ENCODE data around the gene ZNF653.

DNA sequence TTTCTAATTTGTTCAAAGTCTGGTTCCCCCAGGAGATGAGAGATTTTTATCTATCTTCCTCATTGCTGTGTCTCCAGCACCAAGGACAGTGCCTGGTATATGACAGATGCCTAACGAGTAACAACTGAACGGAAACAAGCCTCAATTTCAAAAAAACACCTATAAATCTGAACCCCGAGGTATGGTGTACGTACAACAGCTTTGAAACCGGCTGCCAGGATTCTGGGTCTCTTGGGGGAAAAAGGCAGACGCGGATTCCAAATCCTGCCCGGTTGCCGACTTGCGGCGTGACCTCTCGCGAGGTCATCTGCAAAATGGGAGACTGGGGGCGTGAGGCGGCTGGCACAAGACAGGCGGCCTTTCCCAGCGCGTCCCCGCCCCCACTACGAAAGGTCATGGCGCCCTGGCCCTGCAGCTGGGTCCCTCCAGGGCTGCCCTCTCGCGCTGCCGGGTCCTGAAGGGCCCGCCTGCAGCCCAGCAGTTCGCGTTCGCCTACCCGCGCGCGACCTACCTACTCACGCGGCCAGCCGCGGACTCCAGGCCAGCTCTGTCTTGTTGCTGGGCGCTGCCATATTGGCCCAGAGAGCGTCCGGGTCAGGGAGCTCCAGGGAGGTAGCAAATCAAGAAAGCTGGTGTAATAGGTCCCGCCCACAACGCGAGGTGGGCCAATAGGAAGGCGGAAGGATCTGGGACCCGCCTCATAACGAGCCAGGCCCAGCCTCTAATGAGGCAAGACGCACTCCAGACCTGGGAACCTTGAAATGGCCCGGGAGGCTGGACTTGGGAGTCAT is 23.1 kb upstream of the ZNF653 start, which contains the start of gene ECSIT:
- TF ChIP-seq, protein P1, sequence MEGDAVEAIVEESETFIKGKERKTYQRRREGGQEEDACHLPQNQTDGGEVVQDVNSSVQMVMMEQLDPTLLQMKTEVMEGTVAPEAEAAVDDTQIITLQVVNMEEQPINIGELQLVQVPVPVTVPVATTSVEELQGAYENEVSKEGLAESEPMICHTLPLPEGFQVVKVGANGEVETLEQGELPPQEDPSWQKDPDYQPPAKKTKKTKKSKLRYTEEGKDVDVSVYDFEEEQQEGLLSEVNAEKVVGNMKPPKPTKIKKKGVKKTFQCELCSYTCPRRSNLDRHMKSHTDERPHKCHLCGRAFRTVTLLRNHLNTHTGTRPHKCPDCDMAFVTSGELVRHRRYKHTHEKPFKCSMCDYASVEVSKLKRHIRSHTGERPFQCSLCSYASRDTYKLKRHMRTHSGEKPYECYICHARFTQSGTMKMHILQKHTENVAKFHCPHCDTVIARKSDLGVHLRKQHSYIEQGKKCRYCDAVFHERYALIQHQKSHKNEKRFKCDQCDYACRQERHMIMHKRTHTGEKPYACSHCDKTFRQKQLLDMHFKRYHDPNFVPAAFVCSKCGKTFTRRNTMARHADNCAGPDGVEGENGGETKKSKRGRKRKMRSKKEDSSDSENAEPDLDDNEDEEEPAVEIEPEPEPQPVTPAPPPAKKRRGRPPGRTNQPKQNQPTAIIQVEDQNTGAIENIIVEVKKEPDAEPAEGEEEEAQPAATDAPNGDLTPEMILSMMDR (IDR thresholded peaks at IDR 0.05) = no peak
- TF ChIP-seq POLR2A (IDR thresholded peaks at IDR 0.05) = peak in 1 of 2 donors; percentile 58

All from Peyer's patch (tissue), 4 donors.